NCI-H526 treated with DMSO at 0.1 percent for 48 hours (cell line): ENCODE results near the gene PRDM16.
"Not testable (repeated sequence)": the region's sequence is repeated elsewhere in the genome, so short reads cannot be mapped to it uniquely, and the experiment has no call there.

Source experiments
- DNase-seq: peaks from one replicate; lab custom pipeline; 2025; lab: John Stamatoyannopoulos, UW

The PRDM16 gene

DNA sequence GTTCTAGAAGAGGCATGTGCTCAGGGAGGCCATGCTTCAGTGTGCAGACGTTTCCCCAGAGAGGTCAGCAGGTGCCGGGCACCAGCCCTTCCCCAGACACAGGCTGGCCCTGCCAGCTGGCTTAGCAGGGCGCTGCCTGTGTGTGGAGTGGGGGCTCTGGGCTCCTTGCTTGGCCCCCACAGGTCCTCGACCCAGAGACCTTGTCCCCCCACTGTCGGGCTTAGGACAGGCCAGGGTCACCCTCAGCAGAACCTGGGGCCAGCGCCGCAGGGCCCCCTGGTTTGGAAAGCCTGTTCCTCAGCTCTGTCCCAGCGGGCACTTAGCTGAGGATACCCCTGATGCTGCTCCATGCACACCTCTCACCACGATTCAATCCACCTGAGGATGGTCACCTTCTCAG is 213.2 kb downstream of the PRDM16 start:
- DNase-seq: no peak

DNA sequence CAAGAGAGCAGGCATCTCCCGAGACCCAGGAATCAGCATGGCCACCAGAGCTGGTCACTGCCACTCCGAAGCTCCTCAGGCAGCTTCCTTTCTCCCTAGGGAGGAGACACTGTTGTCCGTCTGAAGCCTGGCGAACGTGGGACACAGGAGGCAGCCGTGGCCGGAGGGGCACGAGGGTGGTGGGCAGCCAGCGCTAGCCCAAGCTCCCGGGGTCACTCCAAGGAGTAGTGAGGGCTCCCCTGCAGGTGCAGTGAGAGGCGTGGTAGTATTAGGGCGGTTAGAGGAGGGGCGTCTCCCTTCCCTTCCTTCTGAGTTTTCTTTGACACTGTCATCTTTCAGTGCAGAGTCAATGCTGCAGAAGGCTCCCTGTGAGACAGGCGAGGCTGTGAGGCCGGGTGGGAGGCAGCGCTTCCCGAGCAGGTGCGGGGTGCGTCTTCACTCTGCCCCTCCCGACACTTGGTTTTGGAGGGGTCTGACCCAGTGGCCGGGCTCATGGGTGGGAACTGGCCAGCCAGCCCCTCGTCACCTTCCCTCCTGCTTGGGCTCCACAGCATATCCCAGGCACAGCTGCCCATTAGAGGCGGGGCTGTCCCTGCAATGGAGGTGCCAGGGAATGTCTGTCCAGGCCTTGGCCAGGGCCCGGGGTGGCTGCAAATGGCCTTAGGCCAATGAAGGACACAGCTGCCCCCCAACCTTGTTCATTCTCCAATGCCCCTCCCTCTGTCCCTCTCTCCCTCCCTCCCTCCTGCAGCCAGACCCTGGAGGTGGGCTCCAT is 213.8 kb downstream of the PRDM16 start:
- no peak for DNase-seq

DNA sequence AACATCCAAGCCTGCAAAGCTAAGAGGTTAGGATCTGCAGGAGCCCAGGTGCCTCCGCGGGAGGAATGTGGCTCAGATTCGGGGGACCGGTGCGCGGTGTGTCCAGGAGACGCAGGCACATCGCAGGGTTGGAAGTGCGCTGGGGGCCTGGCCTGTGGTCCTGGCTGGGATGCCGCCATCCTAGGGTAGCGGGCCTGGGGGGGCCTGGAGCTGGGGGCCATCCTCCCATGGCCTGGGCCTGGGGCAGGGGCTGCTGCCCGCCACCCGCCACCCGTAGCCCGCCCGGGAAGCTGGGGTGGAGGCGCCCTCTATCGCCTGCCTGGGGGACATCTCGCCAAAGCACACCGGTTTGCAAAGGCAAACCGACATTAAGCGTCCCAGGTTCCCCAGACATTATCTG is 214.8 kb downstream of the PRDM16 start:
- no peak for DNase-seq

- DNase-seq: no peak
Measured at GRCh38 chr1:3284691-3285090, 215.7 kb downstream of the PRDM16 start.

DNA sequence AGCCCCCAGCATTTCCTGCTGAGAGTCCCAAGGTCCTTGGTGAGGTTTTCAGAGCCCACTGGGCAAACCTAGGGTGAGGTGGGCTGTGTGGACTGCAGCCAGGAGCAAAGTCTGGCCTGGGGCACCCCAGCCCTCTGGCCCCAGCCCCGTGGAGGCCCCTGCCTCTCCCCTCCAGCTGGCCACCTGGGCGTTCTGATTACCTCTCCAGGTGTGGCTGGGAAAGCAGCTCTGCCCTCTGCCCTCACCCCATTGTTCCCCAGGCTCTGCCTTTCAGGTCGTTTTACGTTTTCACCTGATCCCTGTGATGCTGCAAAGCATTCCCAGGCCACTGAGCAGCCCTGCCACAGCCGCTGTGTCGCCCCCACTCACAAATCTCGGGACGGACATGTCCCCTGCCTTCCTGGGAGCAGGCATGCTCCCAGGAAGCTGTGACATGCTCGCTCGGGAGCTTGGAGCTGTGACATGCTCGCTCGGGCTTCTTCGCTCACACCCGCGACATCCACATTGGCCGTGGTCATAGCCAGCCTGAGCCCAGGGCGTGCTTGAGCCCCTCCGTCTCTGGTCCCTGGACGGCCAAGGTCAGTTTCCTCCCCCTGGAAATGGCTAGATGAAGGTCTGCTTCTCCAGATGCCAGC is 216.2 kb downstream of the PRDM16 start:
- no peak for DNase-seq

DNA sequence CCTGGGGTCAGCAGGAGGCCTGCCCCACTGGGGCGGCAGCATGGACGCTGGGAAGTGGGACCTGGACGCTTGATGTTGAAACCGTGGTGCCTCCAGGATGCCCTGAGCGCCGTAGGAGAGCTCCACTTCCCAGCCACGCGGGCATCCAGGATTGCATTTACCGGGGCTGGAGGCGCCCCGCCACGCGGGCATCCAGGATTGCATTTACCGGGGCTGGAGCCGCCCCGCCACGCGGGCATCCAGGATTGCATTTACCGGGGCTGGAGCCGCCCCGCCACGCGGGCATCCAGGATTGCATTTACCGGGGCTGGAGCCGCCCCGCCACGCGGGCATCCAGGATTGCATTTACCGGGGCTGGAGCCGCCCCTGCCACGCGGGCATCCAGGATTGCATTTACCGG is 218.1 kb downstream of the PRDM16 start:
- not testable (repeated sequence) for DNase-seq

- no peak for DNase-seq
Measured at GRCh38 chr1:3287656-3288160, 218.7 kb downstream of the PRDM16 start.

- DNase-seq: no peak
Measured at GRCh38 chr1:3289502-3289901, 220.5 kb downstream of the PRDM16 start.

GRCh38 chr1:3290438-3290837 is 221.4 kb downstream of the PRDM16 start:
- DNase-seq: no peak

- no peak for DNase-seq
Measured at GRCh38 chr1:3290915-3291314, 221.9 kb downstream of the PRDM16 start.

GRCh38 chr1:3292051-3292722 is 223.2 kb downstream of the PRDM16 start:
- no peak for DNase-seq

DNA sequence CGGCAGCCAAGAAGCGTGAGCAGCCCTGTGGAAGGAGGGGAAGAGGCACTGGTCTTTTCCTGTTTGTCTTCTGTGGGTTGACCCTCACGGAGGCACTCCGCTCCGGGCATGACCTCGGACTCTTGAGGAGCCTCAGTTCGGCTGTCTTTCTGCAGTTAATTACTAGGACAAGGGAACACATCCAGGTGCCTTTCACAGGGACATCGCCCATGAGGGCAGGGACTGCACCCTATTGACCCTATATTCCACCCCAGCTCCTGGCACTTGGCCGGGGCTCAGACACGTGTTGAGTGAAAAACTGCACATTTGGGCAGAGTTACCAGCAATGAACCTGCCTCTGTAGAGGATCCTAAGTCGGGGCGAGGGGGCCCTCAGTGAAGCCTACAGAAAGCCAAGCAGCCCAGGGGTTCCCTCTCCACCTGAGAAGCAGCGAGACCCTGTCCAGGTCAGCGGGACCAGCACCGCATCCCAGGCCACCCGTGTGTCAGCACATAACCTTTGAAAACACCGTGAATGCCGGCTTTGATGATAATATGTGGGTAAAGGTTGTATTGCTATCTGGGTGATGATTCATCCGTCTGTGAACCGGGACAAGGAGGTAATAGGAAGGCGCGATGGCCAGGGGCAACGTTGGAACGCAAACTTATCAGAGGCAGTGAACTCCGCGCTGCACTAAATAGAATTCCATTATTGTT is 224.0 kb downstream of the PRDM16 start:
- DNase-seq: no peak

DNA sequence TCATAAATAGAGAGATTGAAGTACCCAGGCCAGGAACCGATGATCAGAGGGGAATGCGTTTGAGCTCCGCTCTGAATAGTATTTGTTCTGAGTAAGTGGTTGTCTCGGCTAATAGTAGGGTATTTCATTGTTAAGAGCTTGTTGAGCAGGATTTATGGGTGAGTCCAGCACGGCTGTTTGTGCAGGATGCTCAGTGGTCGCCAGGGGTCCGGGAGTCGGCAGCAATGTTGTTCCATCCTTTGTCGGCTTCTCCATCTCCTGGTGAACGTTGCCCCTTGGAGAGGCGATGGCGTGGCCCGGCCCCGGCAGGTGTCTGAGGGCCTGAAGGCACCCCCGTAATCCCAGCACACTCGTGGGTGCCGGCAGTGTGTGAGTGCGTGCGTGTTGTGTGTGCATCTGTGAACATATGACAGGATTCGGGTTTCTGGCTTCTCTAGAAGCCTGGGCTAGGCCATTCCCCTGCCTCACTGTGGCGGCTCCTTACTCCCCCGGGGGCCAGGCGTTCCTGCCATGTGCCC is 224.6 kb downstream of the PRDM16 start:
- no peak for DNase-seq

DNA sequence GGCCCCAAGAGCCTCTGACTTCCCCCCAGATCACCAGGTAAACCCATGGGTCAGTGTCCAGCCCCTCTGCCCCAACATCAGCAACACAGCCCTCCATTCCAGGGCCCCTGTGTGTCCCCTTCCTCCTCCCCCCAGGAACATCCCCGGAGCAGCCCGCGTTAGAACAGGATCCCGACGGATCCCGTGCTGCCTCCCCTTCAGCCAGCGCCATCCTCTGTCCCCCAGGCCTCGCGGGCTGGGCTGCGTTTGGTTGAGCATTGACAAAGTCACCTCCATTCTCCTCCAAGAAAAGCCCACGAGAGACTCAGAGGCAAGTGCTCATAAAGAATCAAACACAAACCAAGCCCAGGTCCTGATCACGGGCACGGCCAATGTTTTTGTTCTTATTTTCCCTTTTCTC is 225.4 kb downstream of the PRDM16 start:
- DNase-seq: no peak

DNA sequence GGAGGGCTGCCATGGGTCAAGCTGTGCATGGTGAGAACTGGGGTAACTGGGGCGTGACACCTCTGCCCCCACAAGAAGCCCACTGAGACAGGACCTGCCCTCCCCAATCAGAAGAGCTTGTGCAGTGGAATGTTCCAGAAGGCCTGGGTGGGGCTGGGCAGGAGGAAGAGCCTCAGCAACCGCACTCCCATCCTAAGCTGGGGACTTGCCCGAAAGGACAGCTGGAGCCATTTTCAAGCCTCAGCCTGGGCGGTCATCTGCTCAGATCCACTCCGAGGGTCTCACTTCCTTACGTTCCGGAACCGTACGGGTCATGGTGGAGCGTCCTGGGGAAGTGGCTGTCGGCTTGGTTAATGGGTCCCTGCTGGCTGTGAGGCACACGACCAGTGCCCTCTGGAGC is 226.8 kb downstream of the PRDM16 start:
- no peak for DNase-seq

GRCh38 chr1:3296326-3296725 is 227.3 kb downstream of the PRDM16 start:
- no peak for DNase-seq

DNA sequence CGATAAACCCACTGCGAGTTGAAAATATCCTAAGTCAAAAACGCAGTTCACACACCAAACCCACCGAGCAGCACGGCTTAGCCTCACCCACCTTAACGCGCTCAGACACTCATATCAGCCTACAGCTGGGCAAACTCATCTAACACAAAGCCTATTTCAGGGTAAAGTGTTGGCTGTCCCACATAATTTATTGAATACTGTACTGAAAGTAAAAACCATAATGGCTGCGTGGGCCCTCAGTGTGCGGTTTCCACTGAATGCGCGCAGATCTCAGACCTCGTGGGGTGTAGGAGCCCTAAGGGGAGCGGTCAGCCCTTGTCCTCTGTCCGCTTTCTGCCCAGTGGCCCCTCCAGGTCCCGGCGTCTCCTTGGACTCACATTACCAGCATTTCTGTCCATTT is 227.8 kb downstream of the PRDM16 start:
- DNase-seq: no peak

- DNase-seq: no peak
Measured at GRCh38 chr1:3297756-3298155, 228.8 kb downstream of the PRDM16 start.

- no peak for DNase-seq
Measured at GRCh38 chr1:3298197-3298596, 229.2 kb downstream of the PRDM16 start.

GRCh38 chr1:3304246-3304645 is 235.2 kb downstream of the PRDM16 start:
- DNase-seq: no peak

- DNase-seq: no peak
Measured at GRCh38 chr1:3304692-3305091, 235.7 kb downstream of the PRDM16 start.

DNA sequence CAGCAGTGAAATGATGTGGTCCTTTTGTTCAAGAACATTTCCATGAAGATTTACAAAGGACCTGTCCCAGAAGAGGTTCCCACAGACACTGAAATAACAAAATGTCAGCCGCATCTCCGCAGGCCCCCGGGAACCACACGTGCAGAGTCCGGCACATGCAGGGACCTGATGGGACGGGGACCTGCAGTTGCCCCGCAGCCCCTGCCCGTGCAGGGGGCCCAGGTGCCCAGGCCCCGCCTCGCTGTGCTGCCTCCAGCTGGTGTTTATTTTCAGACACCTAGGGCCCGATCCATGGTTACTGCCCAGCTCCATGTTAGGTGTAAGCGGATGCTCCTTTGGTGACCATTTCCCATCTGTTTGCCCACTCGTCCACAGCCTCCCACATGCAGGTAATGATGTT is 236.2 kb downstream of the PRDM16 start:
- no peak for DNase-seq
